GM12878 (cell line): ENCODE results near the gene IBA57. TPM values are rescaled to one million over a fixed set of nuclear protein-coding genes. Genes with fewer than 3 reads are reported as not detected.

Experiments used
- ATAC-seq: fragments of 200-7000 bp; cut with Tn5 transposase; 3 replicates; pipeline ENCODE4 v1.9.1; 2020; ENCODE audit warnings: mild to moderate bottlenecking, moderate library complexity
- BruUV-seq: library from RNA; stranded (reverse); fragments of 400-500 nt; replicated peaks from 2 replicates; lab custom pipeline; 2021; lab: Mats Ljungman, UMichigan
- CTCF ChIA-PET: fragments of 300-600 bp; sonication (Branson Sonifier 250); formaldehyde crosslinking; extraction: SDS; loops from one replicate; lab custom pipeline; 2021; ENCODE audit warnings: inconsistent platforms; lab: Yijun Ruan, JAX
- POLR2A ChIA-PET: fragments of 350-600 bp; formaldehyde crosslinking; extraction: SDS; loops from one replicate; lab custom pipeline; 2021; ENCODE audit warnings: inconsistent platforms; lab: Charles Lee
- RAD21 ChIA-PET: fragments of 300-600 bp; sonication (Branson Sonifier 250); formaldehyde crosslinking; loops from one replicate; lab custom pipeline; 2023; ENCODE audit warnings: antibody characterized with exemption; ENCODE audit not compliant: unreplicated experiment; lab: Charles Lee
- SMC1A ChIA-PET: fragments of 300-600 bp; sonication (Branson Sonifier 250); formaldehyde crosslinking; loops from one replicate; lab custom pipeline; 2023; ENCODE audit not compliant: unreplicated experiment, uncharacterized antibody; lab: Charles Lee
- DNase-seq: peaks from one replicate; pipeline ENCODE4 v3.0.0-alpha.2; 2011; ENCODE audit warnings: low read depth, low spot score
- FAIRE-seq: peaks from 3 replicates; lab custom pipeline; 2011; peaks lifted over from hg19 to GRCh38; lab: Jason Lieb, UNC
- H2AFZ ChIP-seq: 2 replicates; pipeline ENCODE4 v1.6.0; 2011; ENCODE audit warnings: low read depth, low read length, control low read depth; ENCODE audit not compliant: control insufficient read depth
- H3K27ac ChIP-seq: 2 replicates; pipeline ENCODE4 v1.5.1; 2011; ENCODE audit warnings: control low read depth; ENCODE audit not compliant: control insufficient read depth, insufficient read depth
- H3K27me3 ChIP-seq, 2 experiments: replicated peaks in 1 of 2; 2 replicates each; pipeline versions ENCODE4 v1.6.0 to v1.6.1; 2011; ENCODE audit warnings: low read length in 1 of 2; ENCODE audit not compliant: control insufficient read depth in 2 of 2, insufficient read depth in 2 of 2
- H3K36me3 ChIP-seq, 2 experiments: 2 replicates each; pipeline ENCODE4 v1.5.1; 2011; ENCODE audit warnings: low read length in 1 of 2; ENCODE audit not compliant: control insufficient read depth in 2 of 2, insufficient read depth in 2 of 2
- H3K4me1 ChIP-seq: 2 replicates; pipeline ENCODE4 v1.6.1; 2011; ENCODE audit warnings: mild to moderate bottlenecking, low read length, moderate library complexity, mixed read lengths; ENCODE audit not compliant: control insufficient read depth, insufficient read depth
- H3K4me2 ChIP-seq: 2 replicates; pipeline ENCODE4 v1.6.0; 2011; ENCODE audit warnings: control low read depth; ENCODE audit not compliant: control insufficient read depth, insufficient read depth
- H3K4me3 ChIP-seq: fragments of 200-600 bp; sonication (generic); 2 replicates; pipeline ENCODE4 v1.5.1; 2016
- H3K79me2 ChIP-seq: 2 replicates; pipeline ENCODE4 v1.6.0; 2011; ENCODE audit warnings: low read length; ENCODE audit not compliant: control insufficient read depth, insufficient read depth
- H3K9ac ChIP-seq: 2 replicates; pipeline ENCODE4 v1.8.0; 2011; ENCODE audit warnings: low read length, control low read depth, mixed read lengths; ENCODE audit not compliant: control insufficient read depth, insufficient read depth
- H3K9me3 ChIP-seq: replicated peaks from 3 replicates; pipeline ENCODE4 v1.5.1; 2011; ENCODE audit warnings: mild to moderate bottlenecking, low read length; ENCODE audit not compliant: control insufficient read depth, insufficient read depth
- H4K20me1 ChIP-seq: 2 replicates; pipeline ENCODE4 v1.6.0; 2011; ENCODE audit not compliant: control insufficient read depth, insufficient read depth
- CEBPB ChIP-seq, 2 experiments: fragments of 150-350 bp in 1 of 2; IDR thresholded peaks; 2 replicates each; pipeline ENCODE4 v1.6.1; 2012 to 2014; ENCODE audit warnings: low read depth in 2 of 2, low read length in 2 of 2, borderline replicate concordance in 1 of 2, inconsistent platforms in 1 of 2
- GABPA ChIP-seq: IDR thresholded peaks from 2 replicates; pipeline ENCODE4 v1.6.1; 2014; ENCODE audit warnings: antibody characterized with exemption, low read depth, mild to moderate bottlenecking, inconsistent platforms
- HDAC6 ChIP-seq: fragments of 200-600 bp; sonication (generic); IDR thresholded peaks from one replicate; pipeline ENCODE4 v1.8.0; 2017; ENCODE audit warnings: antibody characterized with exemption; ENCODE audit not compliant: unreplicated experiment
- IKZF1 ChIP-seq: fragments of 450-650 bp; conservative IDR thresholded peaks from 2 replicates; pipeline ENCODE4 v1.6.1; 2017; ENCODE audit warnings: antibody characterized with exemption, mild to moderate bottlenecking
- PML ChIP-seq: IDR thresholded peaks from 2 replicates; pipeline ENCODE4 v1.6.1; 2012; ENCODE audit warnings: low read length, inconsistent platforms
- SUPT20H ChIP-seq: IDR thresholded peaks from 2 replicates; pipeline ENCODE4 v1.6.1; 2011; ENCODE audit warnings: low read depth, mild to moderate bottlenecking, low read length, moderate library complexity, borderline replicate concordance; ENCODE audit not compliant: control insufficient read depth
- TAF1 ChIP-seq: IDR thresholded peaks from 2 replicates; pipeline ENCODE4 v1.6.1; 2011; ENCODE audit warnings: mild to moderate bottlenecking, low read depth, low read length, borderline replicate concordance
- ZBTB11 ChIP-seq: fragments of 450-650 bp; formaldehyde crosslinking; IDR thresholded peaks from 2 replicates; pipeline ENCODE4 v1.5.0; 2022; ENCODE audit warnings: mild to moderate bottlenecking, missing genetic modification characterization
- WGBS: methylation state at CpG from one replicate; pipeline ENCODE4 v1.1.6; 2016; ENCODE audit warnings: low lambda C conversion rate; ENCODE audit not compliant: insufficient replicate concordance, insufficient coverage; ENCODE audit errors: missing lambda C conversion rate; 5-methylcytosine and 5-hydroxymethylcytosine counted together
- in situ Hi-C: fragments of 300-500 bp; cut with MboI; formaldehyde crosslinking; loops from 9 replicates; pipeline ENCODE4 v1.14.3; 2018; ENCODE audit warnings: mixed read lengths
- intact Hi-C: fragments of 100-400 bp; cut with micrococcal nuclease; formaldehyde crosslinking; loops from one replicate; pipeline ENCODE4 v1.14.2; 2022; ENCODE audit not compliant: unreplicated experiment
- polyA plus RNA-seq, 11 experiments: library from polyadenylated mRNA; depleted of rRNA in 4 of 11; unstranded in 6 of 11; stranded (reverse) in 5 of 11; fragments of >200 nt; fragmentation: Nextera tagmentation in 4 of 11; fragmentation: Illumina TruSeq in 1 of 11; extraction: Ambion mirVana in 4 of 11; extraction: Trizol in 1 of 11; gene quantifications; 1 replicate in 1 of 11; 2 replicates in 10 of 11; pipeline versions ENCODE4 v1.2.1 to v1.2.3, GENCODE V29; 2011 to 2016; ENCODE audit warnings: inconsistent platforms in 2 of 11, missing spikeins in 2 of 11, low read depth in 1 of 11
- total RNA-seq, 4 experiments: library from RNA; depleted of rRNA in 3 of 4; stranded (reverse); fragments of >200 nt in 3 of 4; fragmentation: Illumina TruSeq in 1 of 4; extraction: Trizol in 1 of 4; gene quantifications; 2 replicates each; pipeline versions ENCODE4 v1.2.1 to v1.2.3, GENCODE V29; 2013 to 2021
- TF ChIP-seq, protein P1 (sequence below): fragments of 450-650 bp; IDR thresholded peaks from 2 replicates; pipeline ENCODE4 v1.6.1; 2016; ENCODE audit warnings: mild to moderate bottlenecking
- TF ChIP-seq, protein P2 (sequence below): fragments of 450-650 bp; IDR thresholded peaks from 2 replicates; pipeline ENCODE4 v1.6.1; 2017; ENCODE audit warnings: mild to moderate bottlenecking, moderate library complexity

The IBA57 gene
- total and polyA plus RNA-seq, 10 of the 15 experiments (the other 5 are each of a cell fraction or from before 2014, with no cell fraction given): 0.51 to 8.6 (median 3.7) TPM

DNA sequence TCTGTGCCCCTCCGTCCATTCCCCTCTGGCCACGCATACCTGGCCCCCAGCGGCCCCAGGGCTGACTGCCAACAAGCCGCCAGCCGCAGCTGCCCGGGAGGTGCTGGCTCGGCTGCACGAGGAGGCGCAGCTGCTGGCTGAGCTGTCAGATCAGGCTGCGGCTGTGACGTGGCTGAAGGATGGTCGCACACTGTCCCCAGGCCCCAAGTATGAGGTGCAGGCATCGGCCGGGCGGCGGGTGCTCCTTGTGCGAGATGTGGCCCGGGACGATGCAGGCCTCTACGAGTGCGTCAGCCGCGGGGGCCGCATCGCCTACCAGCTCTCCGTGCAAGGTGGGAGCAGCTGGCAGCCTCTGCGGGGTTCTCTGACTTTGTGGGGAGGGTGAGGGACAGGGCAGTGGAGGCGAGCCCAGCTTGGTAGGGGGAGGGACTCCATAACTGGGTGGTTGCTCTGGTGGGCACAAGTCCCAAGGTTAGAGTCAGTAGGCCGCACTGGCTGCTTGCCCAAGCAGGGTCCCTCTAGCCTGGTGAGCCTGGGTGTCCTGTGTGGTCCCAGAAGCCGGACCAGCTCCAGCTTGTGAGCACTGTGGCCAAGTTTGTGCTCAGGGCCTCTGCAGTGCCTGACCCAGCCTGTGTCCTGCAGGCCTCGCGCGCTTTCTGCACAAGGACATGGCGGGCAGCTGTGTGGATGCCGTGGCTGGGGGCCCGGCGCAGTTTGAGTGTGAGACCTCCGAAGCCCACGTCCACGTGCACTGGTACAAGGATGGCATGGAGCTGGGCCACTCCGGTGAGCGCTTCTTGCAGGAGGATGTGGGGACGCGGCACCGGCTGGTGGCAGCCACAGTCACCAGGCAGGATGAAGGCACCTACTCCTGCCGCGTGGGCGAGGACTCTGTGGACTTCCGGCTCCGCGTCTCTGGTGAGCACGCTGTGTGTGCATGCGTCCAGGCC is 51.0 kb downstream of the IBA57 start:
- no TSS peak for BruUV-seq
- FAIRE-seq (no peak), ATAC-seq (no peak), DNase-seq (no peak)
- ChIA-PET SMC1A (no interaction called here), POLR2A (no interaction called here), CTCF (no interaction called here), RAD21 (no interaction called here)
- H3K79me2 ChIP-seq: no peaks in the 10 kb centered on the region
- no peak overlapping the region for H2AFZ ChIP-seq
- in situ Hi-C loops (no loop called here), intact Hi-C loops (loop anchor here (10.0 kb wide), 1 partner anchor 68 kb away; no protein-coding TSS in a partner anchor)
- no peak overlapping the region for H3K9ac ChIP-seq
- whole genome bisulfite sequencing: 78% methylated on average over 52 of the region's 53 CpGs
- no peaks in the 10 kb centered on the region for H3K27me3 ChIP-seq
- H3K4me1 ChIP-seq: no peaks in the 10 kb centered on the region
- no peaks in the 10 kb centered on the region for H3K36me3 ChIP-seq
- no peaks in the 10 kb centered on the region; the same call in 2 of the 3 replicates for H3K9me3 ChIP-seq
- H3K4me3 ChIP-seq: no peak overlapping the region
- no peaks in the 10 kb centered on the region for H4K20me1 ChIP-seq
- H3K4me2 ChIP-seq: no peak overlapping the region
- H3K27ac ChIP-seq: no peak overlapping the region
- TF ChIP-seq TAF1 (no peak), ZBTB11 (CRISPR knock-in tag) (no peak), IKZF1 (no peak), PML (no peak), SUPT20H (no peak), HDAC6 (no peak), GABPA (no peak), CEBPB (IDR thresholded peaks at IDR 0.05; ENCODE audit: borderline replicate concordance in 1 of 2, low read depth in 2 of 2, low read length in 2 of 2) (no peak)
- TF ChIP-seq, protein P1, sequence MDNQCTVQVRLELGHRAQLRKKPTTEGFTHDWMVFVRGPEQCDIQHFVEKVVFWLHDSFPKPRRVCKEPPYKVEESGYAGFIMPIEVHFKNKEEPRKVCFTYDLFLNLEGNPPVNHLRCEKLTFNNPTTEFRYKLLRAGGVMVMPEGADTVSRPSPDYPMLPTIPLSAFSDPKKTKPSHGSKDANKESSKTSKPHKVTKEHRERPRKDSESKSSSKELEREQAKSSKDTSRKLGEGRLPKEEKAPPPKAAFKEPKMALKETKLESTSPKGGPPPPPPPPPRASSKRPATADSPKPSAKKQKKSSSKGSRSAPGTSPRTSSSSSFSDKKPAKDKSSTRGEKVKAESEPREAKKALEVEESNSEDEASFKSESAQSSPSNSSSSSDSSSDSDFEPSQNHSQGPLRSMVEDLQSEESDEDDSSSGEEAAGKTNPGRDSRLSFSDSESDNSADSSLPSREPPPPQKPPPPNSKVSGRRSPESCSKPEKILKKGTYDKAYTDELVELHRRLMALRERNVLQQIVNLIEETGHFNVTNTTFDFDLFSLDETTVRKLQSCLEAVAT: no peak
- TF ChIP-seq, protein P2, sequence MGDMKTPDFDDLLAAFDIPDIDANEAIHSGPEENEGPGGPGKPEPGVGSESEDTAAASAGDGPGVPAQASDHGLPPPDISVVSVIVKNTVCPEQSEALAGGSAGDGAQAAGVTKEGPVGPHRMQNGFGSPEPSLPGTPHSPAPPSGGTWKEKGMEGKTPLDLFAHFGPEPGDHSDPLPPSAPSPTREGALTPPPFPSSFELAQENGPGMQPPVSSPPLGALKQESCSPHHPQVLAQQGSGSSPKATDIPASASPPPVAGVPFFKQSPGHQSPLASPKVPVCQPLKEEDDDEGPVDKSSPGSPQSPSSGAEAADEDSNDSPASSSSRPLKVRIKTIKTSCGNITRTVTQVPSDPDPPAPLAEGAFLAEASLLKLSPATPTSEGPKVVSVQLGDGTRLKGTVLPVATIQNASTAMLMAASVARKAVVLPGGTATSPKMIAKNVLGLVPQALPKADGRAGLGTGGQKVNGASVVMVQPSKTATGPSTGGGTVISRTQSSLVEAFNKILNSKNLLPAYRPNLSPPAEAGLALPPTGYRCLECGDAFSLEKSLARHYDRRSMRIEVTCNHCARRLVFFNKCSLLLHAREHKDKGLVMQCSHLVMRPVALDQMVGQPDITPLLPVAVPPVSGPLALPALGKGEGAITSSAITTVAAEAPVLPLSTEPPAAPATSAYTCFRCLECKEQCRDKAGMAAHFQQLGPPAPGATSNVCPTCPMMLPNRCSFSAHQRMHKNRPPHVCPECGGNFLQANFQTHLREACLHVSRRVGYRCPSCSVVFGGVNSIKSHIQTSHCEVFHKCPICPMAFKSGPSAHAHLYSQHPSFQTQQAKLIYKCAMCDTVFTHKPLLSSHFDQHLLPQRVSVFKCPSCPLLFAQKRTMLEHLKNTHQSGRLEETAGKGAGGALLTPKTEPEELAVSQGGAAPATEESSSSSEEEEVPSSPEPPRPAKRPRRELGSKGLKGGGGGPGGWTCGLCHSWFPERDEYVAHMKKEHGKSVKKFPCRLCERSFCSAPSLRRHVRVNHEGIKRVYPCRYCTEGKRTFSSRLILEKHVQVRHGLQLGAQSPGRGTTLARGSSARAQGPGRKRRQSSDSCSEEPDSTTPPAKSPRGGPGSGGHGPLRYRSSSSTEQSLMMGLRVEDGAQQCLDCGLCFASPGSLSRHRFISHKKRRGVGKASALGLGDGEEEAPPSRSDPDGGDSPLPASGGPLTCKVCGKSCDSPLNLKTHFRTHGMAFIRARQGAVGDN: no peak
